Suprapubic skin (tissue), 4 donors: ENCODE measurements around the gene PDE4D. TPM values are rescaled to one million over a fixed set of nuclear protein-coding genes. Genes with fewer than 3 reads are reported as not detected.
A peak's percentile ranks its signal among the peaks of the same experiment; 100 is the strongest.

ENCODE experiments used
- DNase-seq, 2 donors: peaks; one replicate each; pipeline ENCODE4 v3.0.0-alpha.2; 2019; ENCODE audit warnings: low spot score in 2 of 2
- H3K27ac ChIP-seq: fragments of 200-600 bp; sonication (generic); one replicate; pipeline ENCODE4 v1.5.1; 2019
- H3K27me3 ChIP-seq: fragments of 200-600 bp; sonication (generic); one replicate; pipeline ENCODE4 v1.5.1; 2019
- H3K36me3 ChIP-seq: fragments of 200-600 bp; sonication (generic); one replicate; pipeline ENCODE4 v1.5.1; 2019
- H3K4me1 ChIP-seq: fragments of 200-600 bp; sonication (generic); one replicate; pipeline ENCODE4 v1.5.1; 2019
- H3K4me3 ChIP-seq: fragments of 200-600 bp; sonication (generic); one replicate; pipeline ENCODE4 v1.5.1; 2019; ENCODE audit warnings: mild to moderate bottlenecking
- H3K9me3 ChIP-seq: fragments of 200-600 bp; sonication (generic); one replicate; pipeline ENCODE4 v1.5.1; 2019
- EP300 ChIP-seq: sonication (generic); formaldehyde crosslinking; IDR thresholded peaks from one replicate; pipeline ENCODE4 v1.6.1; 2017; ENCODE audit warnings: antibody characterized with exemption
- POLR2A ChIP-seq, 2 donors: fragments of 450-650 bp; IDR thresholded peaks; one replicate each; pipeline ENCODE4 v1.6.1; 2017; ENCODE audit warnings: antibody characterized with exemption in 2 of 2, mild to moderate bottlenecking in 2 of 2, moderate library complexity in 2 of 2
- POLR2AphosphoS5 ChIP-seq, 3 donors: sonication (generic); formaldehyde crosslinking; IDR thresholded peaks; one replicate each; pipeline ENCODE4 v1.6.1; 2017; ENCODE audit warnings: antibody characterized with exemption in 3 of 3
- WGBS: methylation state at CpG from one replicate; pipeline ENCODE4 v1.1.5; 2018; 5-methylcytosine and 5-hydroxymethylcytosine counted together
- total RNA-seq, 4 donors: library from RNA; depleted of rRNA; stranded (reverse); fragments of >200 nt; gene quantifications; one replicate each; pipeline ENCODE4 v1.1.0, GENCODE V29; 2016
- TF ChIP-seq, protein P1 (sequence below), 2 donors: fragments of 200-600 bp in 1 of 2; fragments of 450-650 bp in 1 of 2; sonication (generic) in 1 of 2; IDR thresholded peaks; one replicate each; pipeline ENCODE4 v1.5.1; 2016 to 2019; ENCODE audit warnings: antibody characterized with exemption in 2 of 2, mild to moderate bottlenecking in 1 of 2, moderate library complexity in 1 of 2

Gene PDE4D
- total RNA-seq, 4 donors from 2014 or later: 26.8 to 57.2 (median 29.9) TPM

DNA sequence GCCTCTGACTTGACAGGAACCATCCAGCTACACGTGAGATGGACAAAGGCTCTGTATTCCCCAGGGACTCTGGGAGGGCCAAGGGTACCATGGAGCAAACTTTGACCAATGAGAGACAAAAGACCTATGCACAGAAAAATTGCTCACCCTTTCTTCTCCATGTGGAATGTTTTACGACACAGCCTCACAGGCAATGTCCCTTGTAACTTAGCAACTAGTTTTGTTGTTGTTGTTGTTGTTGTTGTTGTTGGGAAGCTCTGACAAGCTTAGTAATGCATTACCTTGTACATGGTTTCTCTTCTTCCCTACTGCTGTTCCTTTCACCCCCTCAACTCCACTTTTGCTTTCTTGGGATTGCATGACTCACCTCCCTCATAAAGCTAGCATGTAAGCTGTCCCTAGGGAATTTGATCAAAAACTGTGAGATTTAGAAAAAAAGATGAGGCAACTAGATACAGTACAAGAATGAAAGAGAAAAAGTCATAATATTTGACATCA, 759.7 kb downstream of the PDE4D start:
- 86% methylated on average over 2 of the region's 2 CpGs for WGBS
- TF ChIP-seq EP300 (no peak), POLR2AphosphoS5 (IDR thresholded peaks at IDR 0.05) (no peak), POLR2A (IDR thresholded peaks at IDR 0.05) (no peak)
- TF ChIP-seq, protein P1, sequence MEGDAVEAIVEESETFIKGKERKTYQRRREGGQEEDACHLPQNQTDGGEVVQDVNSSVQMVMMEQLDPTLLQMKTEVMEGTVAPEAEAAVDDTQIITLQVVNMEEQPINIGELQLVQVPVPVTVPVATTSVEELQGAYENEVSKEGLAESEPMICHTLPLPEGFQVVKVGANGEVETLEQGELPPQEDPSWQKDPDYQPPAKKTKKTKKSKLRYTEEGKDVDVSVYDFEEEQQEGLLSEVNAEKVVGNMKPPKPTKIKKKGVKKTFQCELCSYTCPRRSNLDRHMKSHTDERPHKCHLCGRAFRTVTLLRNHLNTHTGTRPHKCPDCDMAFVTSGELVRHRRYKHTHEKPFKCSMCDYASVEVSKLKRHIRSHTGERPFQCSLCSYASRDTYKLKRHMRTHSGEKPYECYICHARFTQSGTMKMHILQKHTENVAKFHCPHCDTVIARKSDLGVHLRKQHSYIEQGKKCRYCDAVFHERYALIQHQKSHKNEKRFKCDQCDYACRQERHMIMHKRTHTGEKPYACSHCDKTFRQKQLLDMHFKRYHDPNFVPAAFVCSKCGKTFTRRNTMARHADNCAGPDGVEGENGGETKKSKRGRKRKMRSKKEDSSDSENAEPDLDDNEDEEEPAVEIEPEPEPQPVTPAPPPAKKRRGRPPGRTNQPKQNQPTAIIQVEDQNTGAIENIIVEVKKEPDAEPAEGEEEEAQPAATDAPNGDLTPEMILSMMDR (IDR thresholded peaks at IDR 0.05): no peak
- Histone ChIP-seq H3K9me3 (no peaks in the 10 kb centered on the region), H3K27me3 (no peaks in the 10 kb centered on the region), H3K36me3 (no peaks in the 10 kb centered on the region), H3K4me1 (no peaks in the 10 kb centered on the region), H3K27ac (no peak overlapping the region), H3K4me3 (no peak overlapping the region)
- no peak for DNase-seq

DNA sequence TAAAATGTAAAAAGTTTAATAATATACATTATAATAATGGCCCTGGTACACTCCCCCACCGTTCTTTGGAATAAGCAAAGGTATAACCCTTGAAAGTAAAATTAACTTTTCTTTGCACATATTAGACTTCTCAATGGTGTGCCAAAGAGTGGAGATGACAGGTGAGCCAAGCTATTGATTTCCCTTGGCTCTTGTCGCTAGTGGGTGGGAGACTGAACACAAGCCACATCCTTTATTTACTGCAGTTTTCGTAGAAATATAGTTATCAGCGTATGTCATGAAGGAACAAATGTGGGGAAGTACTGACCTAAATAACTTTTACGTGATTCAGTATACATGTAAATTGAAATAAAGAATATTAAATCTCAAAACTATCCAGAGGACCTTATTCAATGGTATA, 761.4 kb downstream of the PDE4D start:
- H3K36me3 ChIP-seq: no peaks in the 10 kb centered on the region
- DNase-seq: no peak
- TF ChIP-seq, protein P1 (IDR thresholded peaks at IDR 0.05): no peak
- TF ChIP-seq POLR2A (IDR thresholded peaks at IDR 0.05) (no peak), POLR2AphosphoS5 (IDR thresholded peaks at IDR 0.05) (no peak), EP300 (no peak)
- H3K27me3 ChIP-seq: no peaks in the 10 kb centered on the region
- 93% methylated on average over 5 of the region's 5 CpGs for WGBS
- peaks cover 9% of the 10 kb centered on the region for H3K4me1 ChIP-seq
- H3K27ac ChIP-seq: no peak overlapping the region
- H3K4me3 ChIP-seq: no peak overlapping the region
- no peaks in the 10 kb centered on the region for H3K9me3 ChIP-seq

DNA sequence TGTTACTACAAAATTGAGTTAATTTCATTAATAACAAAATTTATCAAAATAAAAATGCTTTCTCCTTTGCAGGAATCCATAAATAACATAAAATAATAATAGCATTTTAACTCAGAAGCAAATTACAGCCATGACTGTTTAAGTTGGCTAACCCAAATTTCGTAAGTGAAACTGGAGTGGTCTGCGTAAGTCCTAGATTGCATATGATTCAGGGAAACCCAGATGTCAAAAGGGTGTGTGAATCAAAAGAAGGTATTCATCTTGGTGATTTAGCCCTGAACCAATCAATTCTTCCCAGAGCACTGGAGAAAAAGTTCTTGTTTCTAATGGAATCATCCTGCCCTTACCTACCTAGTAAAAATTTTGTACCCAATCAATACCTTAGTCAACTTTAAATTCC, 763.1 kb downstream of the PDE4D start:
- no peak for DNase-seq
- H3K4me1 ChIP-seq: peaks cover 15% of the 10 kb centered on the region
- 94% methylated on average over 2 of the region's 2 CpGs for WGBS
- no peaks in the 10 kb centered on the region for H3K9me3 ChIP-seq
- TF ChIP-seq POLR2A (IDR thresholded peaks at IDR 0.05) (no peak), POLR2AphosphoS5 (IDR thresholded peaks at IDR 0.05) (no peak), EP300 (no peak)
- TF ChIP-seq, protein P1 (IDR thresholded peaks at IDR 0.05): no peak
- no peaks in the 10 kb centered on the region for H3K36me3 ChIP-seq
- no peak overlapping the region for H3K4me3 ChIP-seq
- H3K27ac ChIP-seq: no peak overlapping the region
- no peaks in the 10 kb centered on the region for H3K27me3 ChIP-seq

DNA sequence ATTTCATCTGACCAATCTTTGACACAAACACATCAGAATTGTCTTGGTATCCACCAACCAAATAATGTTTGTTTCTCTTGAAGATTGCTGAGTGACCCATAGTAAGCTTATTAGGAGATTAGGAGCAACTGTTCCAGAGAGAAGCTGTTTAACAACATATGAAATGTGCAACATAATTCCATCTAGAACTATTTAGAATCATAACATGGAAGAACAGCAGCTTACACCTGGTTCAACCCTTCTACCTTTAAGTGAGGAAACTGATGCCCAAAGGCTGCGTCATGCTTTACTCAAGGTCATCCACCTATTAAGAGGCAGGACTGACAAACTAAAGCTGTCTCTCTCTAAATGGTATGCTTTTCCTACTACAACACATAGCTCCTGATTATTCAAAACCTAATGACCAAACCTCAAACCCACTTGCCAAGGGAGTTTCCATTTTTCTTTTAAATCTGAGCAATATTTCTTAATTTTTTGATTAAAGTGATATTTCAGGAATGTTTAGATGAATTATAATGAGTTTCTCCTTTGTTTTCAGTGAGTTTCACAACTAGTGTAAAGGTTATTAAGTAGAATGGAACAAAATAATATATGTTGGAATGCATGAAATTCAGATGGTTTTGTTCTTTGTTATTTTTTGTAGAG, 764.8 kb downstream of the PDE4D start:
- no peak overlapping the region for H3K4me3 ChIP-seq
- no peaks in the 10 kb centered on the region for H3K36me3 ChIP-seq
- TF ChIP-seq, protein P1 (IDR thresholded peaks at IDR 0.05): no peak
- no peak for TF ChIP-seq EP300
- no peaks in the 10 kb centered on the region for H3K9me3 ChIP-seq
- H3K27me3 ChIP-seq: no peaks in the 10 kb centered on the region
- H3K4me1 ChIP-seq: peaks cover 17% of the 10 kb centered on the region
- WGBS: 100% methylated on average over 1 of the region's 1 CpG
- H3K27ac ChIP-seq: no peak overlapping the region
- no peak for DNase-seq

DNA sequence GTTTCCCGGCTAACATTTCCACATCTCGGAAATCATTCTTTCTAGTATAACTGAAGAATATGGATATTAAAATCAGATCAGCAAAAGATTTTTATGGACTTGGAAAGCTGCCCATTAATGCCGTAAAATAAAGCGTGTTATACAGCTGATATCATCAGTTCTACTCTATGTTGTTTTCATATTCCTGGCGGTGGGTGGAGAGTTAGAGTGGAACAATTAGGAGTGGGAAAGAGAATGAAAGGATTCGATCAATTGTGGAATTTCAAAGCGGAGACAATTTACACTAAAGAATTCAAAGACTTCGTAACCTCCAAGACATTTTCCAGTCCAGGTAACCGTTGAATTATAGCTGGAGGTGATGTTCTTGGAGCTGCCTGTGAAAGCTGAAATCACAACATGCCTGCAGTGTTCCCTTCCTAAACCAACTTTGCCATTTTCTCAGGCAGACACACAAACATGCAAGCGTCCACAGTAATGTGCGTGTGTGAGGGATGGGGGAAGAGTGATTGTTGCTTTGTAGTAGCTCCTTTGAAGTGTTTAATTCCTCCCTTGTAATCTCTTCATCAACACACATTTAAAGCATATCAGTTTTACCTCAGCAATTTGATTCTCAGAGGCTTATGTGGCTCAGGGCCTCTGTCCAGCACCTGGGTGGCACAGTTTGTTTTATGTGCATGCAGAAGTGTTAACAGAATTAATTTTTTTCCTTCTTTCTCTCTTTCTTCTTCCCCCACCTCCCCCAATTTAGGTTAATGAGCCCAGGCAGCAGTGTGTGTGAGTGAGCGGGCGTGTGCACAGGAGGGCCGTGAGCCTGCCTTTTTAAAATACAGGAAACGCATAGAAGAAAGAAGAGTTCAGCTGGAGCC, 766.6 kb downstream of the PDE4D start:
- TF ChIP-seq POLR2A (IDR thresholded peaks at IDR 0.05): no peak
- no peak for TF ChIP-seq POLR2AphosphoS5 (IDR thresholded peaks at IDR 0.05)
- TF ChIP-seq EP300: no peak
- TF ChIP-seq, protein P1 (IDR thresholded peaks at IDR 0.05): no peak
- H3K4me3 ChIP-seq: peak overlapping the region; percentile 40
- peaks cover 17% of the 10 kb centered on the region for H3K4me1 ChIP-seq
- H3K9me3 ChIP-seq: no peaks in the 10 kb centered on the region
- no peaks in the 10 kb centered on the region for H3K36me3 ChIP-seq
- 20% methylated on average over 15 of the region's 15 CpGs for WGBS
- no peaks in the 10 kb centered on the region for H3K27me3 ChIP-seq
- no peak for DNase-seq
- peak overlapping the region; percentile 68 for H3K27ac ChIP-seq
